GM23338 (cell line): Measurements from ENCODE around the gene FTH1. TPM values are rescaled to one million over a fixed set of nuclear protein-coding genes. Genes with fewer than 3 reads are reported as not detected.

Experiments used
- ATAC-seq: fragments of 200-7000 bp; cut with Tn5 transposase; 3 replicates; pipeline ENCODE4 v1.9.1; 2020
- DNase-seq: peaks from one replicate; pipeline ENCODE4 v3.0.0-alpha.2; 2015; ENCODE audit warnings: low spot score
- H2AFZ ChIP-seq: fragments of 200-600 bp; sonication (generic); 2 replicates; pipeline ENCODE4 v1.8.0; 2016; ENCODE audit warnings: antibody characterized with exemption, mild to moderate bottlenecking, moderate library complexity
- H3F3A ChIP-seq: fragments of 200-600 bp; sonication (generic); replicated peaks from 2 replicates; pipeline ENCODE4 v1.8.0; 2017; ENCODE audit warnings: antibody characterized with exemption, mixed run types, low read depth
- H3K27ac ChIP-seq: fragments of 200-600 bp; sonication (generic); 2 replicates; pipeline ENCODE4 v1.6.1; 2016; ENCODE audit warnings: low read depth
- H3K27me3 ChIP-seq: fragments of 200-600 bp; sonication (generic); 2 replicates; pipeline ENCODE4 v1.8.0; 2016; ENCODE audit warnings: mild to moderate bottlenecking, mixed run types, moderate library complexity; ENCODE audit not compliant: insufficient read depth
- H3K36me3 ChIP-seq: fragments of 200-600 bp; sonication (generic); 2 replicates; pipeline ENCODE4 v1.8.0; 2016; ENCODE audit warnings: mild to moderate bottlenecking; ENCODE audit not compliant: insufficient read depth
- H3K4me1 ChIP-seq: fragments of 200-600 bp; sonication (generic); 2 replicates; pipeline ENCODE4 v1.8.0; 2016; ENCODE audit warnings: mild to moderate bottlenecking, moderate library complexity; ENCODE audit not compliant: insufficient read depth
- H3K4me2 ChIP-seq: fragments of 200-600 bp; sonication (generic); 2 replicates; pipeline ENCODE4 v1.7.1; 2017; ENCODE audit warnings: mixed run types
- H3K4me3 ChIP-seq: fragments of 200-600 bp; sonication (generic); 2 replicates; pipeline ENCODE4 v1.6.1; 2016; ENCODE audit warnings: mixed run types
- H3K79me2 ChIP-seq: fragments of 200-600 bp; sonication (generic); replicated peaks from 2 replicates; pipeline ENCODE4 v1.8.0; 2017; ENCODE audit warnings: mild to moderate bottlenecking; ENCODE audit not compliant: insufficient read depth
- H3K9me2 ChIP-seq: fragments of 200-600 bp; sonication (generic); 2 replicates; pipeline ENCODE4 v1.8.0; 2017; ENCODE audit not compliant: insufficient read depth
- H4K20me1 ChIP-seq: fragments of 200-600 bp; sonication (generic); replicated peaks from 2 replicates; pipeline ENCODE4 v1.8.0; 2017; ENCODE audit warnings: mild to moderate bottlenecking; ENCODE audit not compliant: insufficient read depth
- H3K27ac Mint-ChIP-seq: 2 replicates; pipeline ENCODE4 v1.8.0; 2020; ENCODE audit warnings: inconsistent platforms, mild to moderate bottlenecking, moderate library complexity, mixed read lengths
- H3K27me3 Mint-ChIP-seq: 3 replicates; pipeline ENCODE4 v1.8.0; 2022; ENCODE audit warnings: low read depth, mild to moderate bottlenecking, moderate library complexity, mixed read lengths, inconsistent platforms; ENCODE audit not compliant: insufficient read depth, poor library complexity
- H3K36me3 Mint-ChIP-seq: 3 replicates; pipeline ENCODE4 v1.8.0; 2021; ENCODE audit warnings: low read depth, mild to moderate bottlenecking, inconsistent platforms, moderate library complexity, mixed read lengths
- H3K4me1 Mint-ChIP-seq: 3 replicates; pipeline ENCODE4 v1.8.0; 2020; ENCODE audit warnings: mild to moderate bottlenecking, inconsistent platforms, mixed read lengths
- H3K4me3 Mint-ChIP-seq: 3 replicates; pipeline ENCODE4 v1.8.0; 2021; ENCODE audit warnings: moderate library complexity, mild to moderate bottlenecking, inconsistent platforms, mixed read lengths
- H3K9me3 Mint-ChIP-seq: 3 replicates; pipeline ENCODE4 v1.8.0; 2020; ENCODE audit warnings: moderate library complexity, mild to moderate bottlenecking, inconsistent platforms, mixed read lengths
- CREB1 ChIP-seq: fragments of 250-450 bp; sonication (Bioruptor Pico); IDR thresholded peaks from 2 replicates; pipeline ENCODE4 v1.5.0; 2020; ENCODE audit warnings: low read depth, mild to moderate bottlenecking, moderate library complexity
- EZH2phosphoT487 ChIP-seq: fragments of 200-600 bp; sonication (generic); IDR thresholded peaks from one replicate; pipeline ENCODE4 v1.8.1; 2018; ENCODE audit warnings: antibody characterized with exemption; ENCODE audit not compliant: unreplicated experiment
- ZNF114 ChIP-seq: fragments of 250-450 bp; sonication (Bioruptor Pico); IDR thresholded peaks from 2 replicates; pipeline ENCODE4 v1.5.0; 2020; ENCODE audit warnings: mild to moderate bottlenecking, moderate library complexity
- ZNF462 ChIP-seq: fragments of 250-450 bp; sonication (Bioruptor Pico); IDR thresholded peaks from 2 replicates; pipeline ENCODE4 v1.5.0; 2020; ENCODE audit warnings: mild to moderate bottlenecking, moderate library complexity
- polyA plus RNA-seq: library from polyadenylated mRNA; unstranded; fragments of >200 nt; fragmentation: Nextera tagmentation; extraction: Ambion mirVana; gene quantifications from 2 replicates; pipeline ENCODE4 v1.2.1, GENCODE V29; 2016
- total RNA-seq: library from RNA; depleted of rRNA; stranded (reverse); fragments of >200 nt; shearing (Covaris generic); gene quantifications from 2 replicates; pipeline ENCODE4 v1.2.3, GENCODE V29; 2014

The FTH1 gene
- total and polyA plus RNA-seq, 2 experiments from 2014 or later = 718 to 2,750 TPM

- TF ChIP-seq ZNF114 (CRISPR knock-in tag) = no peak
- no peak for TF ChIP-seq EZH2phosphoT487
- no peak for TF ChIP-seq CREB1 (CRISPR knock-in tag)
Observed at GRCh38 chr11:61952882-61953281, 14.6 kb downstream of the FTH1 start (continued).

GRCh38 chr11:61951484-61952135, 15.8 kb downstream of the FTH1 start:
- TF ChIP-seq ZNF114 (CRISPR knock-in tag) (no peak), ZNF462 (CRISPR knock-in tag) (no peak)
- Histone ChIP-seq H3K4me1 (peaks cover 7% of the 10 kb centered on the region; the same call in 1 of the 2 replicates), H3K27me3 (peaks cover 12% of the 10 kb centered on the region; the same call in 1 of the 2 replicates), H3F3A (peaks cover 8% of the 10 kb centered on the region; the same call in 1 of the 2 replicates), H2AFZ (no peak overlapping the region), H3K36me3 (no peaks in the 10 kb centered on the region), H3K4me2 (no peak overlapping the region), H3K79me2 (no peaks in the 10 kb centered on the region), H3K27ac (no peak overlapping the region), H3K4me3 (no peak overlapping the region), H4K20me1 (no peaks in the 10 kb centered on the region), H3K9me2 (no peaks in the 10 kb centered on the region)
- Mint-ChIP-seq H3K27me3 (peaks cover 17% of the 10 kb centered on the region), H3K36me3 (no peaks in the 10 kb centered on the region), H3K27ac (no peak overlapping the region), H3K9me3 (no peaks in the 10 kb centered on the region), H3K4me1 (peaks cover 12% of the 10 kb centered on the region), H3K4me3 (no peak overlapping the region)
- no peak for ATAC-seq
- no peak for DNase-seq
